Endothelial cell of umbilical vein (primary cell): Measurements from ENCODE around the gene ANG.

ENCODE experiments used
- GATA2 ChIP-seq: IDR thresholded peaks from 2 replicates; pipeline ENCODE4 v1.7.0; 2011; ENCODE audit warnings: low read depth, mild to moderate bottlenecking, moderate library complexity, mixed read lengths, low read length; ENCODE audit not compliant: insufficient read length, insufficient read depth
- POLR2A ChIP-seq: IDR thresholded peaks from 2 replicates; pipeline ENCODE4 v1.6.1; 2012; ENCODE audit warnings: low read depth, mild to moderate bottlenecking, control low read depth, low read length
- TF ChIP-seq, protein P1 (sequence below): IDR thresholded peaks from 2 replicates; pipeline ENCODE4 v1.6.1; 2011; ENCODE audit not compliant: insufficient read depth, insufficient read length
- TF ChIP-seq, protein P2 (sequence below), 2 donors: IDR thresholded peaks; 1 replicate in 1 of 2; 2 replicates in 1 of 2; pipeline ENCODE4 v1.5.1; 2011; ENCODE audit warnings: low read length in 2 of 2, mild to moderate bottlenecking in 2 of 2, moderate library complexity in 2 of 2, control low read depth in 1 of 2, inconsistent platforms in 1 of 2, low read depth in 1 of 2; ENCODE audit not compliant: insufficient read depth in 1 of 2; ENCODE audit errors: extremely low read depth in 1 of 2

DNA sequence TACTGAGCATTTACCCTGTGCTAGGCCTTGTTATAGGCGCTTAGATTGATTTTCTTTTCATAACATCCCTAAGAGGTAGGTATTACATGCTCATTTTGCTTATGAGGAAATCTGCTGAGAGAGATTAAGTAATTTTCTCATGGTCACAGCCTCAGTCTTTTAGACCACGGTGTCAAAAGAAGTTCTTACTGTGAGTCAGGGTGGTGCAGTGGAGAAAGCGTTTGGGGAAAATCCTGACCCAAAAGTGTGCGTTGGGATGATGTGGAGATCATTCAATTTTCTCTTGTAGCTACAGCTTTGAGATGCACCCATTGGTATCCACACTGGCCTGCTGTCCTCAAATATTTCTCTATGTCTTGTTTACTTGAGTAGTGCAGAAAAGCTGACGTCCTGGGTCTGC, 8.2 kb downstream of the ANG start:
- no peak for TF ChIP-seq POLR2A
- TF ChIP-seq, protein P1, sequence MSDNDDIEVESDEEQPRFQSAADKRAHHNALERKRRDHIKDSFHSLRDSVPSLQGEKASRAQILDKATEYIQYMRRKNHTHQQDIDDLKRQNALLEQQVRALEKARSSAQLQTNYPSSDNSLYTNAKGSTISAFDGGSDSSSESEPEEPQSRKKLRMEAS = no peak
- TF ChIP-seq GATA2 = no peak
- TF ChIP-seq, protein P2, sequence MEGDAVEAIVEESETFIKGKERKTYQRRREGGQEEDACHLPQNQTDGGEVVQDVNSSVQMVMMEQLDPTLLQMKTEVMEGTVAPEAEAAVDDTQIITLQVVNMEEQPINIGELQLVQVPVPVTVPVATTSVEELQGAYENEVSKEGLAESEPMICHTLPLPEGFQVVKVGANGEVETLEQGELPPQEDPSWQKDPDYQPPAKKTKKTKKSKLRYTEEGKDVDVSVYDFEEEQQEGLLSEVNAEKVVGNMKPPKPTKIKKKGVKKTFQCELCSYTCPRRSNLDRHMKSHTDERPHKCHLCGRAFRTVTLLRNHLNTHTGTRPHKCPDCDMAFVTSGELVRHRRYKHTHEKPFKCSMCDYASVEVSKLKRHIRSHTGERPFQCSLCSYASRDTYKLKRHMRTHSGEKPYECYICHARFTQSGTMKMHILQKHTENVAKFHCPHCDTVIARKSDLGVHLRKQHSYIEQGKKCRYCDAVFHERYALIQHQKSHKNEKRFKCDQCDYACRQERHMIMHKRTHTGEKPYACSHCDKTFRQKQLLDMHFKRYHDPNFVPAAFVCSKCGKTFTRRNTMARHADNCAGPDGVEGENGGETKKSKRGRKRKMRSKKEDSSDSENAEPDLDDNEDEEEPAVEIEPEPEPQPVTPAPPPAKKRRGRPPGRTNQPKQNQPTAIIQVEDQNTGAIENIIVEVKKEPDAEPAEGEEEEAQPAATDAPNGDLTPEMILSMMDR (IDR thresholded peaks at IDR 0.05; ENCODE audit: extremely low read depth in 1 of 2, insufficient read depth in 1 of 2, low read depth in 1 of 2, low read length in 2 of 2) = no peak
